Stimulated activated CD8-positive, alpha-beta memory T cell treated with anti-CD3 and anti-CD28 coated beads, Interleukin-12 subunit alpha, Interleukin-12 subunit beta, amount 100 ng/mL, for 24 hours (primary cell): ENCODE data around the gene CDPF1.
A peak's percentile ranks its signal among the peaks of the same experiment; 100 is the strongest.

Source experiments
- DNase-seq: peaks from one replicate; pipeline ENCODE4 v3.0.0-alpha.2; 2020; ENCODE audit errors: extremely low read depth

The CDPF1 gene

GRCh38 chr22:46250035-46250782 is at the start of gene CDPF1:
CDPF1 (minus strand) TSS chr22:46250293; CDS start chr22:46248284, 2,009 bp downstream.
- DNase-seq = peak; percentile 79

- no peak for DNase-seq
Observed at GRCh38 chr22:46299101-46299500, 49.0 kb upstream of the CDPF1 start.

- no peak for DNase-seq
Observed at GRCh38 chr22:46297151-46297812, 47.2 kb upstream of the CDPF1 start.

GRCh38 chr22:46296257-46297150 is 46.4 kb upstream of the CDPF1 start, which contains the start of gene GTSE1:
GTSE1 (plus strand) TSS chr22:46296870; CDS start chr22:46297401, 531 bp downstream.
- DNase-seq = peak; percentile 90

GRCh38 chr22:46295277-46295971 is 45.3 kb upstream of the CDPF1 start:
- DNase-seq = no peak

- no peak for DNase-seq
Observed at GRCh38 chr22:46294784-46295183, 44.7 kb upstream of the CDPF1 start.

- no peak for DNase-seq
Observed at GRCh38 chr22:46293577-46294260, 43.6 kb upstream of the CDPF1 start.

GRCh38 chr22:46292732-46293131 is 42.6 kb upstream of the CDPF1 start:
- DNase-seq = no peak

GRCh38 chr22:46292173-46292572 is 42.1 kb upstream of the CDPF1 start:
- DNase-seq = no peak

- DNase-seq = no peak
Observed at GRCh38 chr22:46290843-46291785, 41.0 kb upstream of the CDPF1 start.

GRCh38 chr22:46290121-46290842 is 40.2 kb upstream of the CDPF1 start:
- DNase-seq = no peak

- DNase-seq = no peak
Observed at GRCh38 chr22:46289244-46289891, 39.3 kb upstream of the CDPF1 start.

- DNase-seq = no peak
Observed at GRCh38 chr22:46288846-46289243, 38.8 kb upstream of the CDPF1 start.

- no peak for DNase-seq
Observed at GRCh38 chr22:46287873-46288751, 38.0 kb upstream of the CDPF1 start.

GRCh38 chr22:46286941-46287872 is 37.1 kb upstream of the CDPF1 start:
- DNase-seq = no peak

- DNase-seq = no peak
Observed at GRCh38 chr22:46286006-46286405, 35.9 kb upstream of the CDPF1 start.
